ENCODE results near the gene BIVM. TPM values are rescaled to one million over a fixed set of nuclear protein-coding genes. Genes with fewer than 3 reads are reported as not detected.

Gene BIVM
- total RNA-seq, 1 donor from 2014 or later = 13.3 TPM

DNA sequence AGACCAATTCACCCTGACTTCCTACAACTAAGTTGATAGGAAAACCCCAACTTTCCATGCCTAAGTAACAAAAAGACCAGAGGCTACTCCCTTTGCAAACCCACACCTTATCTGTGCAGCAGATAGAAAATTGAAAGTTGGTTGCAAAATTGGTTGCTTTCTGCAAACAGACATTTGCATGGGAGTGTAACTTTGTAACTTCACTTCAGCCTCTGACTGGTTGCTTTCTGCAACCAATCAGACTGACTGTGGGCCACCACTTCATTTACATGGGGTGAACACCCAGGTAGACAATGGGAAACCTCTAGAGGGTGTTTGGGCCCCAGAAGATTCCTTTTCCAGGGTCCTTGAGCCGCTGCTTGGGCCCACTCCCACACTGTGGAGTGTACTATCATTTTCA is 35.2 kb upstream of the BIVM start:
- no peak overlapping the region for H3K27ac ChIP-seq (ENCODE audit: low read depth, low read length)
- no peak overlapping the region for H2AFZ ChIP-seq (ENCODE audit: low read depth, low read length)
- no peaks in the 10 kb centered on the region for H4K20me1 ChIP-seq (ENCODE audit: insufficient read depth, low read length)
- H3K4me2 ChIP-seq (ENCODE audit: low read length) = no peak overlapping the region
- Mint-ChIP-seq H3K4me3 (ENCODE audit: unreplicated experiment) (no peak overlapping the region), H3K27me3 (ENCODE audit: low read depth, unreplicated experiment) (no peaks in the 10 kb centered on the region), H3K9me3 (ENCODE audit: unreplicated experiment) (no peaks in the 10 kb centered on the region), H3K4me1 (ENCODE audit: low read depth, unreplicated experiment) (no peaks in the 10 kb centered on the region), H3K27ac (ENCODE audit: unreplicated experiment) (no peak overlapping the region), H3K36me3 (ENCODE audit: low read depth, unreplicated experiment) (peaks cover 2% of the 10 kb centered on the region)
- H3K9ac ChIP-seq (ENCODE audit: low read length) = no peak overlapping the region
- peaks cover 7% of the 10 kb centered on the region for H3K36me3 ChIP-seq (ENCODE audit: insufficient read depth, low read length)
- no peak for FAIRE-seq
- H3K4me3 ChIP-seq (ENCODE audit: insufficient read depth, low read depth, low read length) = no peak overlapping the region
- H3K9me3 ChIP-seq (ENCODE audit: insufficient read depth, low read depth, low read length) = no peaks in the 10 kb centered on the region
- H3K79me2 ChIP-seq (ENCODE audit: insufficient read depth, low read length) = no peaks in the 10 kb centered on the region
- no peak for DNase-seq (ENCODE audit: low read depth)
- TF ChIP-seq EZH2 (IDR thresholded peaks at IDR 0.05; ENCODE audit: insufficient read depth, low read length) = no peak
- TF ChIP-seq, protein P1, sequence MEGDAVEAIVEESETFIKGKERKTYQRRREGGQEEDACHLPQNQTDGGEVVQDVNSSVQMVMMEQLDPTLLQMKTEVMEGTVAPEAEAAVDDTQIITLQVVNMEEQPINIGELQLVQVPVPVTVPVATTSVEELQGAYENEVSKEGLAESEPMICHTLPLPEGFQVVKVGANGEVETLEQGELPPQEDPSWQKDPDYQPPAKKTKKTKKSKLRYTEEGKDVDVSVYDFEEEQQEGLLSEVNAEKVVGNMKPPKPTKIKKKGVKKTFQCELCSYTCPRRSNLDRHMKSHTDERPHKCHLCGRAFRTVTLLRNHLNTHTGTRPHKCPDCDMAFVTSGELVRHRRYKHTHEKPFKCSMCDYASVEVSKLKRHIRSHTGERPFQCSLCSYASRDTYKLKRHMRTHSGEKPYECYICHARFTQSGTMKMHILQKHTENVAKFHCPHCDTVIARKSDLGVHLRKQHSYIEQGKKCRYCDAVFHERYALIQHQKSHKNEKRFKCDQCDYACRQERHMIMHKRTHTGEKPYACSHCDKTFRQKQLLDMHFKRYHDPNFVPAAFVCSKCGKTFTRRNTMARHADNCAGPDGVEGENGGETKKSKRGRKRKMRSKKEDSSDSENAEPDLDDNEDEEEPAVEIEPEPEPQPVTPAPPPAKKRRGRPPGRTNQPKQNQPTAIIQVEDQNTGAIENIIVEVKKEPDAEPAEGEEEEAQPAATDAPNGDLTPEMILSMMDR (IDR thresholded peaks at IDR 0.05; ENCODE audit: insufficient read depth, low read depth, low read length) = no peak
- H3K27me3 ChIP-seq (ENCODE audit: insufficient read depth, low read length) = no peaks in the 10 kb centered on the region
- no peaks in the 10 kb centered on the region for H3K4me1 ChIP-seq (ENCODE audit: insufficient read depth, low read length)

DNA sequence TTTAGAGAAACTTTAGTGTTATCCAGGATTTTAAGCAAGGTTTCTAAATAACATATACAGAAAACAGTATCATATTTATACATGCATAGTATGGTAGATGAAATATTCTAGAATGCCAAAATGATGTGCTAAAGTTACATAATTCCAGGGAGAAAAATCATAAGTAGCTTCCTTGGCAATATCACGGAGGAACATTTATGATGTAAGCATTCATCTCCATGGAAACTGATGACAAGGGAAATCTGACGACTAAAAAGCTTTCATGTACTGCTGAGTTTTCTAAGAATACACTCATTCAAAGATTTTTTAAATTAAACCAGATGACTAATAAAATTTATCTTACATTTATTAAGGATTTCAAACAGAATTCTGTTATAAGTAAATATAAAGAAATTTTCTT is 30.0 kb upstream of the BIVM start:
- Histone ChIP-seq H3K4me2 (ENCODE audit: low read length) (no peak overlapping the region), H3K9ac (ENCODE audit: low read length) (no peak overlapping the region), H2AFZ (ENCODE audit: low read depth, low read length) (no peak overlapping the region), H3K27ac (ENCODE audit: low read depth, low read length) (no peak overlapping the region), H3K4me1 (ENCODE audit: insufficient read depth, low read length) (peaks cover 2% of the 10 kb centered on the region), H3K27me3 (ENCODE audit: insufficient read depth, low read length) (no peaks in the 10 kb centered on the region), H3K36me3 (ENCODE audit: insufficient read depth, low read length) (peaks cover 7% of the 10 kb centered on the region), H3K79me2 (ENCODE audit: insufficient read depth, low read length) (peaks cover 17% of the 10 kb centered on the region), H4K20me1 (ENCODE audit: insufficient read depth, low read length) (no peaks in the 10 kb centered on the region), H3K4me3 (ENCODE audit: insufficient read depth, low read depth, low read length) (no peak overlapping the region), H3K9me3 (ENCODE audit: insufficient read depth, low read depth, low read length) (no peaks in the 10 kb centered on the region)
- H3K36me3 Mint-ChIP-seq (ENCODE audit: low read depth, unreplicated experiment) = no peaks in the 10 kb centered on the region
- TF ChIP-seq, protein P1 (IDR thresholded peaks at IDR 0.05; ENCODE audit: insufficient read depth, low read depth, low read length) = no peak
- TF ChIP-seq EZH2 (IDR thresholded peaks at IDR 0.05; ENCODE audit: insufficient read depth, low read length) = no peak
- no peak overlapping the region for H3K27ac Mint-ChIP-seq (ENCODE audit: unreplicated experiment)
- H3K9me3 Mint-ChIP-seq (ENCODE audit: unreplicated experiment) = no peaks in the 10 kb centered on the region
- H3K4me1 Mint-ChIP-seq (ENCODE audit: low read depth, unreplicated experiment) = peaks cover 3% of the 10 kb centered on the region
- FAIRE-seq (no peak), DNase-seq (ENCODE audit: low read depth) (no peak)
- peaks cover 2% of the 10 kb centered on the region for H3K27me3 Mint-ChIP-seq (ENCODE audit: low read depth, unreplicated experiment)
- H3K4me3 Mint-ChIP-seq (ENCODE audit: unreplicated experiment) = no peak overlapping the region

- H3K27ac ChIP-seq (ENCODE audit: low read depth, low read length) = no peak overlapping the region
- no peaks in the 10 kb centered on the region for H3K9me3 ChIP-seq (ENCODE audit: insufficient read depth, low read depth, low read length)
- H3K4me1 ChIP-seq (ENCODE audit: insufficient read depth, low read length) = peaks cover 5% of the 10 kb centered on the region
- no peaks in the 10 kb centered on the region for H4K20me1 ChIP-seq (ENCODE audit: insufficient read depth, low read length)
- H3K79me2 ChIP-seq (ENCODE audit: insufficient read depth, low read length) = peaks cover 17% of the 10 kb centered on the region
- H3K4me3 Mint-ChIP-seq (ENCODE audit: unreplicated experiment) = no peak overlapping the region
- no peak overlapping the region for H3K27ac Mint-ChIP-seq (ENCODE audit: unreplicated experiment)
- H3K9ac ChIP-seq (ENCODE audit: low read length) = no peak overlapping the region
- no peak for FAIRE-seq
- peaks cover 3% of the 10 kb centered on the region for H3K4me1 Mint-ChIP-seq (ENCODE audit: low read depth, unreplicated experiment)
- peaks cover 3% of the 10 kb centered on the region for H3K9me3 Mint-ChIP-seq (ENCODE audit: unreplicated experiment)
- H3K27me3 Mint-ChIP-seq (ENCODE audit: low read depth, unreplicated experiment) = peaks cover 2% of the 10 kb centered on the region
- H3K27me3 ChIP-seq (ENCODE audit: insufficient read depth, low read length) = no peaks in the 10 kb centered on the region
- H3K4me3 ChIP-seq (ENCODE audit: insufficient read depth, low read depth, low read length) = no peak overlapping the region
- H3K36me3 Mint-ChIP-seq (ENCODE audit: low read depth, unreplicated experiment) = no peaks in the 10 kb centered on the region
- peaks cover 7% of the 10 kb centered on the region for H3K36me3 ChIP-seq (ENCODE audit: insufficient read depth, low read length)
- no peak for DNase-seq (ENCODE audit: low read depth)
- TF ChIP-seq, protein P1 (IDR thresholded peaks at IDR 0.05; ENCODE audit: insufficient read depth, low read depth, low read length) = no peak
- no peak for TF ChIP-seq EZH2 (IDR thresholded peaks at IDR 0.05; ENCODE audit: insufficient read depth, low read length)
- H2AFZ ChIP-seq (ENCODE audit: low read depth, low read length) = no peak overlapping the region
- no peak overlapping the region for H3K4me2 ChIP-seq (ENCODE audit: low read length)
These were observed 29.2 kb upstream of the BIVM start for GRCh38 chr13:102769679-102770078.
